MV-4-11 (cell line): ENCODE results near the gene KIF26B.
A peak's percentile ranks its signal among the peaks of the same experiment; 100 is the strongest.
"Not testable (repeated sequence)": the region's sequence is repeated elsewhere in the genome, so short reads cannot be mapped to it uniquely, and the experiment has no call there.

ENCODE experiments used
- DNase-seq: peaks from one replicate; lab custom pipeline; 2025; lab: John Stamatoyannopoulos, UW

The KIF26B gene

DNA sequence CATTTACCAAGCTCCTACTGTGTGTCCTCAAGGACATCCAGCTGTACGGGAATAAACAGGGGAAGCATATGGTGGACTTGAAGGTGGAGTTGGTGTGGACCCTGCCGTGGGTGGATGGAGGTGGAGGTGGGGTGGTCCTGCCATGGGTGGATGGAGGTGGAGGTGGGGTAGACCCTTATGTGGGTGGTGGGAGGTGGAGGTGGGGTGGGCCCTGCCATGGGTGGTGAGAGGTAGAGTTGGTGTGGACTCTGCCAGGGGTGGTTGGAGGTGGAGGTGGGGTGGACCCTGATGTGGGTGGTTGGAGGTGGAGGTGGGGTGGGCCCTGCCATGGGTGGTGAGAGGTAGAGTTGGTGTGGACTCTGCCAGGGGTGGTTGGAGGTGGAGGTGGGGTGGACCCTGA, 169.0 kb downstream of the KIF26B start:
- DNase-seq, result not testable (repeated sequence)

GRCh38 chr1:245325922-245326795, 171.4 kb downstream of the KIF26B start:
- no peak for DNase-seq

- no peak for DNase-seq
These were observed 172.6 kb downstream of the KIF26B start for GRCh38 chr1:245327360-245327759.

GRCh38 chr1:245327842-245328241, 173.1 kb downstream of the KIF26B start:
- no peak for DNase-seq

GRCh38 chr1:245330951-245331350, 176.2 kb downstream of the KIF26B start:
- no peak for DNase-seq

DNA sequence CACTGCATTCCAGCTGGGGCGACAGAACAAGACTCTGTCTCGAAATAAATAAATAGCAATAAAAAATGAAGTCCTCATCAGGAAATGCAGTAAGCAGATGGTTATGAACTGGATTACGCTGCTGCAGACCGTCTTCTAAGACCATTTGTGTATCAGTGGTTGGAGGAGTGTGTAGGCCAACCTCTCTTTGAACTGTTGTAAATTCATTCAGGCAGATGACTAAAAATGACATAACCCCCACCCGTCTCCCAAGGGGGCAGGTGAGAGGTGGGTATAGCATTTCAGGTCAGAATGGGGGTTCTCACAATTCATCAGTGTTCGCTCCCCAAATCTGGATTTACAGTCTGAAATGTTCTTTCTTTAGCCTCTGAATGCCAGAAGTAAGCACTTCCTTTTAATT, 177.3 kb downstream of the KIF26B start:
- no peak for DNase-seq

- DNase-seq, result peak; percentile 59
These were observed 177.7 kb downstream of the KIF26B start for GRCh38 chr1:245332513-245332912.

- no peak for DNase-seq
These were observed 179.4 kb downstream of the KIF26B start for GRCh38 chr1:245334235-245334634.

DNA sequence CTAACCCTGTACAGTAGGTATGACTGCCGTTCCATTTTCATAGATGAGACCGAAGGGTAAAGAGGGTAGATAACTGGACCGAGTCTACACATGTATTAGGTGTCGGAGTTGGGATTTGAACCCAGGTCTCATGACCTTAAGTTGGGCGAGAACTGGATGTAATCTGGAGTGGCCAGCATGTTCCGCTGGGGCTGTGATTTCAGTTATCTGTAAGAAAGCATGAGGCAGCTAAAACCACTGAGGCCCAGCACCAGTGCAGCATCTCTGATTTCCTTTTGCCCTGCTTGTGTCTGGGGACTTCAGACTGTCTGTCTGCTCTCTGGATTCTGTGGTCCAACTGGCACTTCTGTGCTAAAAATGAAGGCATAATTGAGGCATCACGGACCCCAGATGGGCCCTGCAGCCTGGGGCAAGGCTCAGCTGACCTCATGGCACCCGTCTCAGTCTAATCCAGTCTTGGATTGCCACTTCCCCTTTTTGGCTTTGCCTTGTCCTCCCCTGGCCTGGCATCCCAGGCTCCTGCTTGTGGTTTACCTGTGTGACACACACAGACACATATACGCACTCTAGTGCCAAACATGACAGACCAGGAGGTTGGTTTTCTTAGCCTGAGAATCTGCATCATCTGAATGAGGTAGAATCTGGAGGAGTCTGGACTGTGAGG, 180.2 kb downstream of the KIF26B start:
- DNase-seq, result peak; percentile 15

- DNase-seq, result not testable (repeated sequence)
These were observed 180.9 kb downstream of the KIF26B start for GRCh38 chr1:245335684-245336083.

- DNase-seq, result no peak
These were observed 181.6 kb downstream of the KIF26B start for GRCh38 chr1:245336149-245336983.

DNA sequence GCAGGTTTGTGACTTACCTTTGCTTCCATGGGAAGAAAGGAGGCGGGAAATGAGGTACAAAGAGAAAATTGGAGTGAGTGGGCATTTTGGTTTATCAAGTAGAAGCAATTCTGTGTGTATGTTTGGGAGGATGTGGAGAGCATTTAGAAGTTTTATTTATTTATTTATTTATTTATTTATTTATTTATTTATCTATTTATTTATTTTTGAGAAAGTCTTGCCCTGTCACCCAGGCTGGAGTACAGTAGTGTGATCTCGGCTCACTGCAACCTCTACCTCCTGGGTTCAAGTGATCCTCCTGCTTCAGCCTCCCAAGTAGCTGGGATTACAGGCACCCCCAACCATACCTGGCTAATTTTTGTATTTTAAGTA, 182.2 kb downstream of the KIF26B start:
- not testable (repeated sequence) for DNase-seq

GRCh38 chr1:245337829-245338484, 183.2 kb downstream of the KIF26B start:
- DNase-seq, result peak; percentile 94

DNA sequence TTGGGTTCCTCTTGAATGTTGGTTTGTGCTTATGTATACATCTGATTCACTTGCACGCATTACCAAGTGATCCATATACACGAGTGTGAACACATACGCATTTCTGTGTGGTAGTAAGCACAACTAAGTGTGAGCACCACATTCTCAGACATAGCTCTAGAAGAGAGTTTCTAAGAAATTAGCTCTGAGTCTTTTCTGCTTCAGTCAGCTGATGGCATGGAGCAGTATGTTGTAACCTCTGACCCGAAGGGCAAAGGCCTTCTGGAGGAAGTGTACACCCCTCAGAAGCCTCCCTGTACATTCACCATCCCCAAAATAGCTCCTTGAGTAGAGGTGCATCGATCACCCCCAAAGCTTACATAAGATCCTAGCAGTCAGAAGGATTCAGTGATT, 183.7 kb downstream of the KIF26B start:
- DNase-seq, result no peak

- no peak for DNase-seq
These were observed 187.0 kb downstream of the KIF26B start for GRCh38 chr1:245341743-245342142.

DNA sequence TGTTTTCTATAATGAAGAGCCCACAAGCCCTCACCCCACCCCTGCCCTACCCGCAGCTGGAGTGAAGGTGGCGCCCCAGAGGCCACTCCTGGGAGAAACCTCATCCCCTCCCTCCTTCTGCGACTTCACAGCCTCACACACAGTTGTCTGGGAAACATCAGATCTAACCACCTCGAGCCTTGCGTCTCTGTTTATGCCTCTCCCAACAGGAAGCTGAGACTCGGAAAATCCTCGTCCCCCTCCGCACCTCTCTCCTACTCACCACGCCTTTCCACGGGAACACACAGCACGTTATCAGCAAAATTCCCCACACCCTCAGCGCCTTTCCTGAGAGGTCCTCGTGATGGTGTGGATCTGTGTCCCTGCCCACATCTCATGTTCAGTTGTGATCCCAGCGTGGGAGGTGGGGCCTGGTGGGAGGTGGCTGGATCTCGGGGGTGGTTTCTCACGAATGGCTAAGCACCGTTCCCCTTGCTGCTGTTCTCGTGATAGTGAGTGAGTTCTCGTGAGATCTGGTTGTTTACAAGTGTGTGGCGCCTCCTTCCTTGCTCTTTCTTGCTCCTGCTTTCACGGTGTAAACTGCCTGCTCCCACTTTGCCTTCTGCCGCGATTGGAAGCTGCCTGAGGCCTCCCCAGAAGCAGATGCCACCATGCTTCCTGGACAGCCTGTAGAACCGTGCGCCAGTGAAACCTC, 190.6 kb downstream of the KIF26B start:
- DNase-seq, result no peak

DNA sequence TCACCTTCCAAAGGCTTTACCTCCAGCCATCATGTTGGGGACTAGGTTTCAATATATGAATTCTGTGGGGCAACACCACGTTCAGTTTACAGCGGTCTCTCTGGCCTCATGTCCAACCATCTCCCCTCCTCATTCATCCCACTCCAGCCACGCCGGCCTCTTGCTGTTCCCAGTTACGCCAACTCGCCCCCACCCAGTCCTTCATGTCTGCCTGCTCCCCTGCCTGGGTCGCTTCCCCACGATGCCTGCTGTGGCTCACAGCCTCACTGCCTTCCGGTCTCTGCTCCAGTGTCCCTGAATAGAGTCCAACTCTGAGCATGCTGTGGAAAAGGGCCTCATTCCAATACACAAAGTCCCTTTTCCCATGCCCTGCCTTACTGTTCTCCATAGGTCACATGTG, 193.8 kb downstream of the KIF26B start:
- no peak for DNase-seq

GRCh38 chr1:245353411-245353810, 198.6 kb downstream of the KIF26B start:
- DNase-seq, result no peak

DNA sequence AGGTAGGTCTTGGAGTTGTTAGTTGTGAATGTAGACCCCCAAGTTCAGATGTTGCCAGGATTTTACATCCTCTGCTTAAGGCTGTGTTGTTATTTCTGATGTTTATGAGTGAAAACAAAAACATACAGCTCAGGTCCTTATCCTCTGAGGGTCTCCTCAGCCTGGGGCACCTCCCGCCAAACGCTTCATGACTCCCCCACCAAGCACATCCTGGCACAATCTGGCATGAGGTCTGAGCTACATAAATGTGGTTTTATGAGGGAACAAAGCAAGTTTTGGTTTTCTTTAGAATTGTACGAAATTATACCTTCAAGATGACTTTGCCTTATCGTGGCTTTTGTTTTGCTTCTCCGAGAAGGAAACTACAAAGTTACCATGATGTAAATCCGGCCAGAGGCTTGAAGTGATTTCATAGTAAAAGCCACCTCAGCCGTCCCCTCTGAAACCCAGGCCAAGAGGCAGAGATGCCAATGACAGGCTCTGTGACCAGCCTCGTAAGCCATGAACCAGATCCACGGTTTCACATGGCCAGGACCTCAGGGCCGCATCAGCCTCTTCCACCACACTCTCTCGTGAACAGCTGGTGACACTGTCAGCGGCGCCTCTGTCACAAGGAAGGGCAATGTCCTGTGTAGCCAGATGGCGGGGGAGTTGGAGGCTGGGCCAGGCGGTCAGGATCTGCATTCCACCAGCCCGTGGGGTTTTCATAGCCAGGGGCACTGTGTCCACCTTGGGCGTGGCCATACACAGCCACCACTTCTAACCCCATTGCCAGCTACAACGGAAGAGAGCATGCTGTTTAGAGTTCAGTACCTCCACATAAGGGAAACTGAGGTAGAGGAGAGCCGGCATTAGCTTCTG, 199.4 kb downstream of the KIF26B start:
- no peak for DNase-seq

- not testable (repeated sequence) for DNase-seq
These were observed 201.3 kb downstream of the KIF26B start for GRCh38 chr1:245355851-245356630.
